NCI-H774 (cell line): ENCODE results near the gene MTFR1L.
"Not testable (repeated sequence)": the region's sequence is repeated elsewhere in the genome, so short reads cannot be mapped to it uniquely, and the experiment has no call there.

Experiments
- DNase-seq: peaks from one replicate; lab custom pipeline; 2025; lab: John Stamatoyannopoulos, UW

The MTFR1L gene

DNA sequence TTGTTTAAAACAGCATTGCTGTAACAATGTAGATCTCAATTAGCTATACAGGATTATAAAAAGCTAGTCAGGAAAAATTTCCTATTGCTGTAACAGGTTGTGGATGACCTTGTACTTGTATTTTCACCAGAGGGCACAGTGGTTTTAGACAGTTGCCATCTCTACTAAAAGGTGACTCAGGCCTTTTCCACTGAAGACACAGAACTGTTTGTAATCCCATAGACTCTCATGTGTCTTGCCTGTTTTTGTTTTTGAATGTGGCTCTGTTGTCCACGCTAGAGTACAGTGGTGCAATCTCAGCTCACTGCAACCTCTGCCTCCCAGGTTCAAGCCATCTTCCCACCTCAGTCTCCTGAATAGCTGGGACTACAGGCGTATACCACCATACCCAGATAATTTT lies 5.9 kb downstream of the MTFR1L start:
- DNase-seq = no peak

GRCh38 chr1:25826571-25826970 lies 6.8 kb downstream of the MTFR1L start:
- no peak for DNase-seq

DNA sequence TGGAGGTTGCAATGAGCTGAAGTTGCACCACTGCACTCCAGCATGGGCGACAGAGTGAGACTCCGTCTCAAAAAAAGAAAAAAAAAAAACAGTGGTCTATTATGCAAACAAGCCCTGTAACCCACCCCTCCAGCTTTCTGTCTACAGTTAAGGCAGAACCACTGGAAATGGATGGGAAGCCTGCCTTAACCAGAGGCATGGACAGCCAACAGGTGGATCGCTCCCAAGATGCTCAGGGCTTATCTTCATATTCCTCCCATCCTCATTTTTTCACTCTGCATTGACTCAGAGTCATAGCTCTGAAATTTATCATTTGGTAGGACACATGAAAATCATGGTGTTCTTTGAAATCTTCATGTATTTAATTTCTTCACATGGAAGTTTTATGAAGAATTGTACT lies 8.7 kb downstream of the MTFR1L start:
- DNase-seq = no peak

GRCh38 chr1:25829046-25829445 lies 9.3 kb downstream of the MTFR1L start:
- no peak for DNase-seq

DNA sequence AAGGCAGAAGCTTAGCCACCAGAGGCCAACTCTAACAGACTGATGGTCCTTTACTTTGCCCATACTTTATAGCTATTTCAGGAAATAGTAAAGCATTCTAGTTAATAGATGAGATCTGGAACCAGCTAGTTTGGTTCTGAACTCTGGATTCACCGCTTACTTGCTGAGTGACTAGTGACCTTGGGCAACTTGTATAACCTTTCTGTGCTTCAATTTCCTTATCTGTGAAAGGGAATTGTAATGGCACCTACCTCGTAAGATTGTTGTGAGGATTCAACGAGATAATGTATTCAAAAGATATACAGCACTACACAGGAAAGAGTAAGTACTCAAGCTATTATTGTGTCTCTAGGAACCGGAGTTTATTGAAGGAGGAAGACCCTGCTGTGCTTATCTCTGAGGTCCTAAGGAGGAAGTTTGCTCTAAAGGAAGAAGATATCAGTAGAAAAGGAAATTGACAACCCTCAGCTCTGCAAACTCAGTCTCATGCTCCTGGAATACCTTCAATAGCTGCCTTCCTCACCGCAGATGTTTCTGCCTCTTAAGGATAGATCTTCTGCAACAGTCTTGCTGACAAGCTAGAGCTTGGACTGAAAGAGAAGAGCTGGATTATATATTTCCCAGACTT lies 11.9 kb downstream of the MTFR1L start:
- DNase-seq = no peak

- no peak for DNase-seq
Measured at GRCh38 chr1:25832336-25833037, 12.7 kb downstream of the MTFR1L start.

- no peak for DNase-seq
Measured at GRCh38 chr1:25833158-25833557, 13.4 kb downstream of the MTFR1L start.

DNA sequence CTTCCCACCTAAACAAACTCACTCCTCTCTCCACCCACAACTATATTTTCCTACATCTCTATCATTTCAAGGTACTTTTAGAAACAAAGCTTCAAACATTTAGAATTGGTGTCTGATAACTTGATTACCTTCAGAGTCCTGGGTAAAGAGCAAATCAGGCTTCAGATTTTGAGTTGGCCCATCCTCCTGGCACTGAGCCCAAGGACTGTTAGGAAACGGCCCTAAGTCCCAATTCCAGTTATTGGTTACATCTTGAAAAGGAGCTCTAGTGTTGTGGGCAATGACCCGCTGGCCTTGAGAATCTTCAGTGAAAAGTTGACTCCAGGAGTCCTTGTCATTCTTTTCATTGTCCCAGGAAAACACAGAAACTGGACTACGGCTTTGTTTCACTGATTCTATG lies 15.1 kb downstream of the MTFR1L start:
- no peak for DNase-seq

GRCh38 chr1:25836695-25837094 lies 16.9 kb downstream of the MTFR1L start:
- DNase-seq = no peak

DNA sequence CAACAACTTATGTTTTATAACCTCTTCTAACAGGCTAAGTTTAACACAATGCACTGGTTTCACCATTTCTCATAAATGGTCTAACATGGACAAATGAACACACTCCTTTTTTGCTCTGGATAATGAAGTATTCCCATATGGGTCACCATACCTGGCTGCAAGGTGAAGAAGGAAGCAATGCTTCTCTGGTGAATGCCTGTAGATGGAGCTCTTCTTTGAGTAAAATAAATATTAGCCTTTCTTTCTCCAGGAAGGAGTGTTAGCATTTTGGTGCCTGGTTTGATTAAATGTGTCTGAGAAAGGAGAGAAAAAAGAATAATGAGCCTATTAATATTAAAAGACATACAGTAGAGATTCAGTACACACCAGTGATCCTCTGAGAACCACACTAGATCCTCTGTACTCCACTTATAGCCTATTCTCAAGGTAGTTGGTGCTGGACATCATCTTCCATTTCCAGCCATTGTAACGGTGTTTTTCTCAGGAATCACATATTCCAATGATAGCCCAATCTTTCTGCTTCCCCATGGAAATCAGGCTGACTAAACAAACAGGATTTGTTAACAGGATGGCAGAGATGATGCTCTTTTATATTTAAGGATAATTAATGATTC lies 17.6 kb downstream of the MTFR1L start:
- DNase-seq = no peak

DNA sequence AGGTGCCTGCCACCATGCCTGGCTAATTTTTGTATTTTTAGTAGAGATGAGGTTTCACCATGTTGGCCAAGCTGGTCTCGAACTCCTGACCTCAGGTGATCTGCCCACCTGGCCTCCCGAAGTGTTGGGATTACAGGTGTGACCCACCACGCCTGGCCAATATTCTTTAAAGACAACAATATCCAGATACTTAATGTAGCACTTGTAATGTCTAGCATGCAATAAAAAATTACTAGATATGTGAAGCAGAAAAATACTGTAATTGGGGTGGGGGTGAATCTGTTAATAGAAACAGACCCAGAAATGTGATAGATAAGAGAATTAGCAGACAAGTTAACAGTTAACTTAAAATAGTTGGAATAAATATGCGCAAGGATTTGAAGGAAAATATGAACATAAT lies 20.1 kb downstream of the MTFR1L start:
- DNase-seq = not testable (repeated sequence)

DNA sequence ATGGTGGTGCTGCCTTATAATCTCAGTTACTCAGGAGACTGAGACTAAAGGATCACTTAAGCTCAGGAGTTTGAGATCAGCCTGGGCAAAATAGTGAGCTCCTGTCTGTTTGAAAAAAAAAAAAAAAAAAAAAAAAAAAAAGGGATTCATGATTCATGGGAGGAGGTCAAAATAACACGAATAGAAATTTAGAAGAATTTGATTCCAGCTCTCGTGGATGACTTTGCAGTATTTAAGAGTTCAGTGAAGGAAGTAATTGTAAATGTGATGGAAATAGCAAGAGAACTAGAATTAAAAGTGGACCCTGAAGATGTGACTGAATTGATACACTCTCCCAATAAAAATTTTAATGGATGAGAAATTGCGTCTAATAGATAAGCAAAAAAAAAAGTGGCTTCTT lies 23.7 kb downstream of the MTFR1L start:
- no peak for DNase-seq

- DNase-seq = no peak
Measured at GRCh38 chr1:25844536-25845337, 25.0 kb downstream of the MTFR1L start.

DNA sequence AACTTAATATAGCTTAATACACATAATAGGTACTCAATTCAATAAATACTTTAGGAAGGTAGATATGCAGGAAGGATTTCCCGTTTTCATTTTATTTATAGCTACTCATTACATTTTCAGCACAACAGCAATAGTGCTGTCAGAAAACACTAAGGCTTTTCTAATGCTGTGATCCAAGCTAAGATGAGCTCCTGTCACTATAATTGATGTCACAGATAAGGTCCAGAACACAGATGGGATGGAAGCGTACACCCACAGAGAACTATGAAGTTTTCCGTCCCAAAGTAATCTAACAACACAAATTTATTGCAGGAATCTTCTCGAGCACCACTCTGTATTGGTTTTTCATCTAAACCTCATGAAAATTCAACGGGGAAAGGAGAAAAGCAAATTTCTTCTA lies 25.9 kb downstream of the MTFR1L start:
- no peak for DNase-seq

- DNase-seq = no peak
Measured at GRCh38 chr1:25847929-25848328, 28.2 kb downstream of the MTFR1L start.

GRCh38 chr1:25848531-25848930 lies 28.8 kb downstream of the MTFR1L start:
- no peak for DNase-seq

DNA sequence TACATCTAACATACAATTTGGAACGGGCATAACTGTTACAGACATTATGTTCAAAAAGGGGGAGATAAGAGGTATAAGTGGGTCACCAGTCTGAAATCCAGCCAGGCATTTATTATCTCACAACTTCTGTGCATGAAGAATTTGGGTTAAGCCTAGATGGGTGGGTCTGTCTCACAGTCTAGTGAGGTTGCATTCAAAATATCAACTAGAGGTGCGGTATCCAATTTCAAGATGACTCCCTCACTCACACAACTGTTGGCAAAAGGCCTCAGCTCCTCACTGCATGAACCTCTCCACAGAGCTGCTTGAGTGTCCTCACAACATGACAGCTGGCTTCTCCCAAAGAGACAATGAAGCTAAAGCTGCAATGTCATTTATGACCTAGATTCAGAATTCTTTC lies 34.8 kb downstream of the MTFR1L start:
- no peak for DNase-seq

DNA sequence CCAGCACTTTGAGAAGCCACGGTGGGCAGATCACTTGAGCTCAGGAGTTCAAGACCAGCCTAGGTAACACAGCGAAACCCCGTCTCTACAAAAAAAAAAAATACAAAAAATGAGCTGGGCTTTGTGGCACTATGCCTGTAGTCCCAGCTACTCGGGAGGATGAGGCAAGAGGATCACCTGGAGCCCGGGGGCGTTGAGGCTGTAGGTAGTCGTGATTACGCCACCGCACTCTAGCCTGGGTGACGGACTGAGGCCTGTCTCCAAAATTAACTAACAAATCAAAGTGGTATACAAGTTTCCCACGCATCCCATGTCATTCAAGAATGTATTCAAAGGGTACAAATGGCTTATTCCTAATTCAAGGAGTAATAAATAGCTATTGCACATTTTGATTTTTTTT lies 37.1 kb downstream of the MTFR1L start:
- no peak for DNase-seq

DNA sequence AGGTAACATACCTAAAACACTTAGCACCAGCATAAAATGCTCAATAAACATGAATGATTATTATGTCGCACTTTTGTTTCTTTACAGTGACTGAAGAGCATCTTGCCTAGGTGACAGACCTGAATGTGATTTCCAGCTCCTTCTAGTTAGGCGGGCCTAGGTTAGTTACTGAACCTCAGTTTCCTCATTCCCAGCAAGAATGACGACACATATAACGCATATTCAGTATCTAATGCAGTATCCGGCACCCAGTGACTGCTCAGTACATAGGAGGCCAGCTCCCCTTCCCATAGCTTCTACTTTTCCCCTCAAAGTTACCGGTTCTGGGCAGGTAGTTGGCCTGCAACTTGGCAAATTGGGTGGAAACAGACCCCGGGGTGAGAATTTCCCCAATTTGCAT lies 38.7 kb downstream of the MTFR1L start:
- no peak for DNase-seq

DNA sequence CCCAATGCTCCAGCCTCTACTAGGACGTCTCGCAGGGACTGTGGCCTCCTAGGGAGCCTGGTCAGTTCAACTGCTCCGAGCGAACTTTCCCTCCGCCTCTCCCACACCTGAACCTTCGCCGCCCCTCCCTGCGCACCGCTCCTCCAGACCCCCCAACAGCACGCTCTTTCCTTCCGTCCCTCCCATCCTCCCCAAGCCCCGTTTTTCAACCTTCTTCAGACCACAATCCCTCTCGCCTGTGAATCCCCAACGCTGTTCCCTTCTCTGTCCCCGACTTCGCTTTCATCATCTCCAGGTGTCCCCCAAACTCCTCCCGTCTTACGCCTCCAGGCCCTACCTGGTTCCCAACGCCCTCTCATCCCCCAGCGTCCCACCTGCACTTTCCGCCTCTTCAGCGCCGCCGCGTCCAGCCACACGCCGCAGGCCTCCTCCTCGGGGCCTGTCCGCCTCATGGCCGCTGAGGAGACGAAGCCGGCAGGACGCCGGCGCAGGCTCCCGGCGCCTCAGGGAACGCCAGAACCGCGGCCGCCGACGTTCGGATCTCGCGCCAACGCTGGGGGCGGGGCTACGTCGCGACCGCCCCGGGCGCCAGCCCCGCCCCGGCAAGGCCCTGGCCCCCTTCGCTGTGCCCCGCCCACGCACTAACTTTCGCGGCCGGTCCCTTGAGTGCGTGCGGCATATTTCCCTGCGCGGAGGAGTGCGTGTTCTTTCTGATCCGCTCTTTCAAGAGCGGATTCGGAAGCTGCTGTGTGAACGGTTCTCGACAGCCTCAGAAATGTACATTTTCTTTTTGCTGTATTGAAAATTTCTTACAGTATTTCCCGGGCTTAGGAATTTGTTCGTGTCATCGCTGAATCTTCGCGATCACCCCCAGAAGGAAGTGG lies 39.4 kb downstream of the MTFR1L start, which contains the start of gene AUNIP:
Gene AUNIP (minus strand): TSS at position 552 of the 884 bp plus-strand sequence. CDS start 100 bp downstream, at position 452.
- peak; percentile 44 for DNase-seq
